Right atrium auricular region (tissue), 2 donors: ENCODE measurements around the gene HTR3C. TPM values are rescaled to one million over a fixed set of nuclear protein-coding genes. Genes with fewer than 3 reads are reported as not detected.
"Not testable (repeated sequence)": the region's sequence is repeated elsewhere in the genome, so short reads cannot be mapped to it uniquely, and the experiment has no call there.

Source experiments
- DNase-seq: peaks from one replicate; pipeline ENCODE4 v3.0.0-alpha.2; 2019; ENCODE audit warnings: low spot score
- H3K27ac ChIP-seq, 2 donors: fragments of 200-600 bp; sonication (generic); 1 replicate in 1 of 2; 2 replicates in 1 of 2; pipeline ENCODE4 v1.5.1; 2016 to 2019
- H3K27me3 ChIP-seq, 2 donors: fragments of 200-600 bp; sonication (generic); one replicate each; pipeline versions ENCODE4 v1.5.1 to v1.6.0; 2017 to 2019
- H3K36me3 ChIP-seq: fragments of 200-600 bp; sonication (generic); one replicate; pipeline ENCODE4 v1.5.1; 2016
- H3K4me1 ChIP-seq, 2 donors: fragments of 200-600 bp; sonication (generic); one replicate each; pipeline versions ENCODE4 v1.5.1 to v1.6.0; 2017 to 2019
- H3K4me3 ChIP-seq, 2 donors: fragments of 200-600 bp; sonication (generic); 1 replicate in 1 of 2; 2 replicates in 1 of 2; pipeline ENCODE4 v1.5.1; 2017 to 2019; ENCODE audit warnings: mild to moderate bottlenecking in 1 of 2, moderate library complexity in 1 of 2
- H3K9me3 ChIP-seq, 2 donors: fragments of 200-600 bp; sonication (generic); one replicate each; pipeline ENCODE4 v1.5.1; 2019
- total RNA-seq, 2 donors: library from RNA; depleted of rRNA; stranded (reverse); fragments of >200 nt; gene quantifications; one replicate each; pipeline ENCODE4 v1.1.0, GENCODE V29; 2016
- TF ChIP-seq, protein P1 (sequence below), 2 donors: fragments of 200-600 bp; sonication (generic); IDR thresholded peaks; one replicate each; pipeline ENCODE4 v1.5.1; 2019; ENCODE audit warnings: antibody characterized with exemption in 2 of 2

Gene HTR3C, protein sequence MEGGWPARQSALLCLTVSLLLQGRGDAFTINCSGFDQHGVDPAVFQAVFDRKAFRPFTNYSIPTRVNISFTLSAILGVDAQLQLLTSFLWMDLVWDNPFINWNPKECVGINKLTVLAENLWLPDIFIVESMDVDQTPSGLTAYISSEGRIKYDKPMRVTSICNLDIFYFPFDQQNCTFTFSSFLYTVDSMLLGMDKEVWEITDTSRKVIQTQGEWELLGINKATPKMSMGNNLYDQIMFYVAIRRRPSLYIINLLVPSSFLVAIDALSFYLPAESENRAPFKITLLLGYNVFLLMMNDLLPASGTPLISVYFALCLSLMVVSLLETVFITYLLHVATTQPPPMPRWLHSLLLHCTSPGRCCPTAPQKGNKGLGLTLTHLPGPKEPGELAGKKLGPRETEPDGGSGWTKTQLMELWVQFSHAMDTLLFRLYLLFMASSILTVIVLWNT
- not detected for total RNA-seq

DNA sequence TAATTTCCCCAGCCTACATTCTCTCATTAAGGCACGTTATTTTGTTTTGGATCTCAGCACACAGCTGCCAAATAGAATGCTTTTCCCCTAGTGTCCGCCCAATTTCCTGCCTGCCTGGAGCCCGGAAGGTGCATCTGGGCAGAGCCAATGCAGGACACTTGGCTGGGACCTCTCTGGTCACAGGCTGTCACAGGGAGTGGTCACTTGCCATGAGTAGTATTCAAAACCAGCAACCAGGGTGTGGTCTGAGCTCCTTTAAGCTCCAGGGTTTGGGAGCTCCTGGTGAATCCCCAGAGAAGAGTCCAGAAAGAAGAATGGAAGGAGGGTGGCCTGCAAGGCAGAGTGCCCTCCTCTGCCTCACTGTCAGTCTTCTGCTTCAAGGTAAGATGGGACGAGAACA, at the start of gene HTR3C:
Gene HTR3C (plus strand): TSS at position 281 of the 400 bp plus-strand sequence. CDS start 34 bp downstream, at position 315.
- no peaks in the 10 kb centered on the region for H3K4me1 ChIP-seq
- H3K36me3 ChIP-seq: no peaks in the 10 kb centered on the region
- H3K9me3 ChIP-seq: no peaks in the 10 kb centered on the region
- H3K27ac ChIP-seq: no peak within 1 kb of the TSS
- H3K27me3 ChIP-seq: no peaks in the 10 kb centered on the region
- TF ChIP-seq, protein P1, sequence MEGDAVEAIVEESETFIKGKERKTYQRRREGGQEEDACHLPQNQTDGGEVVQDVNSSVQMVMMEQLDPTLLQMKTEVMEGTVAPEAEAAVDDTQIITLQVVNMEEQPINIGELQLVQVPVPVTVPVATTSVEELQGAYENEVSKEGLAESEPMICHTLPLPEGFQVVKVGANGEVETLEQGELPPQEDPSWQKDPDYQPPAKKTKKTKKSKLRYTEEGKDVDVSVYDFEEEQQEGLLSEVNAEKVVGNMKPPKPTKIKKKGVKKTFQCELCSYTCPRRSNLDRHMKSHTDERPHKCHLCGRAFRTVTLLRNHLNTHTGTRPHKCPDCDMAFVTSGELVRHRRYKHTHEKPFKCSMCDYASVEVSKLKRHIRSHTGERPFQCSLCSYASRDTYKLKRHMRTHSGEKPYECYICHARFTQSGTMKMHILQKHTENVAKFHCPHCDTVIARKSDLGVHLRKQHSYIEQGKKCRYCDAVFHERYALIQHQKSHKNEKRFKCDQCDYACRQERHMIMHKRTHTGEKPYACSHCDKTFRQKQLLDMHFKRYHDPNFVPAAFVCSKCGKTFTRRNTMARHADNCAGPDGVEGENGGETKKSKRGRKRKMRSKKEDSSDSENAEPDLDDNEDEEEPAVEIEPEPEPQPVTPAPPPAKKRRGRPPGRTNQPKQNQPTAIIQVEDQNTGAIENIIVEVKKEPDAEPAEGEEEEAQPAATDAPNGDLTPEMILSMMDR (IDR thresholded peaks at IDR 0.05): no peak
- no peak within 1 kb of the TSS for H3K4me3 ChIP-seq
- DNase-seq: no peak

DNA sequence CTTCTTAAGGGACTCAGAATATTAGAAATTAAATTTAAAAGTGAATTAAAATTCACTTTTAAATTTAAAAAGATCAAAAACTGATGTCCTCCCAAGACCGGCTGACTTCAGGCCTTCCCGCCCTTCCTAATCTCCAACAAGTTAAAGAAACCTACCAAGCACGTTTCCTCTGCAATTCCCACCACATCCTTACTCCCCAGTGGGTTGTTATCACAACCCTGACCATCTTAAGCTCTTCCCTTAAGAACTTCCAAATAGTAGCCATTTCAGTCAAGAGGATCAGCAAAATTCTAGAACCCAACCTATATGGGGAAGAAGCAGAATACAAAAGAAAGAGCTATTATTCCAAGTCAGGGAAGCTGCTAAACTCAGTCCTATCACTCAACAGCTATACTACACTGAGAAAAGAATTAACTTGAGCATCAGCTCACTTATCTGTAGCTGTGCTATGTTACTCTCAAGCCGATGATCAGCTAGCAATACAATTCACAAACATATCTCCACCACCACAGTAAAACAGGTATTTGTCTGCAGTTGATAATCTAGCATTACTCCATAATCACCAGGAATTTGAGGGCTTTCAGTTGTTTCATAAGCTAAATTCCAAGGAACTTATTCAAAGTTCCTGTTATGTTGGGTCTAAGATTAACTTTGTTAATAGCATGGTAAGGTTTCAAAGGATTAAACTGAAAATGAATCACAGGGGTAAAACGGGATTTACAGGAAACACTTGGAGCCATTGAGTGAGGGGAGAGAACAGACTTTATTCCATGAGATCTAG, 49.5 kb upstream of the HTR3C start:
- Histone ChIP-seq H3K27me3 (no peaks in the 10 kb centered on the region), H3K4me1 (peaks cover 0 to 51% of the 10 kb centered on the region in 2 donors), H3K36me3 (peaks cover 5% of the 10 kb centered on the region), H3K27ac (peak overlapping the region; percentile 33 to 41), H3K4me3 (no peak overlapping the region), H3K9me3 (no peaks in the 10 kb centered on the region)
- TF ChIP-seq, protein P1 (IDR thresholded peaks at IDR 0.05): no peak
- DNase-seq: no peak

DNA sequence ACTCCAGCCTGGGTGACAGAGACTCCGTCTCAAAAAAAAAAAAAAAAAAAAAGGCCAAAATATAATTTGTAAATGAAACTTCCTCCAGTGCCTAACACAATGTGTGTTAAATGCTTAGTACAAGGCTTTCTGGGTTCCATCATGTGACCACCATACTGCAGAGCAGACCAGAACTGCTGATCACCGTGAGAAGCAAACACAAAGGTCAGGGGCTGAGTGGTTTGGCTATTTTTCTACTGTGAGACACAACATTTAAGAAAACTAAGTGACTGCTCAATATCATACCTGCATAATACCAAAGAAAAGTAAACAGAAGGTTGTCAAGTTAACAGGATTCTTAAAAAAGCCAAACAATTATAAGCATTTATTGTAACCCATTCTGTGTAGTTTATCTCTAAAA, 48.4 kb upstream of the HTR3C start:
- TF ChIP-seq, protein P1 (IDR thresholded peaks at IDR 0.05): no peak
- no peak for DNase-seq
- Histone ChIP-seq H3K4me1 (peaks cover 0 to 51% of the 10 kb centered on the region in 2 donors), H3K4me3 (no peak overlapping the region), H3K27me3 (no peaks in the 10 kb centered on the region), H3K36me3 (peaks cover 14% of the 10 kb centered on the region), H3K27ac (peak overlapping the region in 1 of 2 donors; percentile 17), H3K9me3 (no peaks in the 10 kb centered on the region)

DNA sequence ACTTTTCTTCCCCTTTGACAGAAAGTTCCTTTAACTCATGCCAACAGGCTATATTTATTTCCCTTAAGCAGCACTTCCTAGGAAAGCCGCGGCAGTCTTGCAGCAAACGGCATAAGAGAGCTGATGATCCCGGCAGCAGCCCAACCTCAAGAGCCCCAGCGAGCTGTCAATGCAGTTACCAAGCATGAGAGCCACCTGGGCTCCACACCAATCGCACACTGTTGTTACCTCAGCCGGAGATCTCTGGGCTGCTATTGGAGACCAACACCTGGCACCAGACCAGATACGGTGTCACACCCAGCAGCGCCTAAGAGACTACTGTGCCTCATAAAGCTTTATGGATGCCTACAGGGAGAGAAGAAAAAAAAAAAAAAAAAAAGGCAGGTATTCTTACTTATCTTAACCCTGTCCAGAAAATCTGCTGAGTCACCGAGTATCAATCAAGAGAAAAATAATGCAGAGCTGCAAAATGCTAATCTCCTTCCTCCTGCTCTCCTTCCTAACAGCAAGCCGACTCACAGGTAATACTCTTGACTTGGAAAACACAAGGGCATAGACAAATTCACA, 46.8 kb upstream of the HTR3C start:
- H3K27me3 ChIP-seq: no peaks in the 10 kb centered on the region
- peak overlapping the region; percentile 56 to 57 for H3K27ac ChIP-seq
- DNase-seq: peak; percentile 59
- peaks cover 0 to 51% of the 10 kb centered on the region in 2 donors for H3K4me1 ChIP-seq
- peaks cover 19% of the 10 kb centered on the region for H3K36me3 ChIP-seq
- TF ChIP-seq, protein P1 (IDR thresholded peaks at IDR 0.05): no peak
- peak overlapping the region in 1 of 2 donors; percentile 5 for H3K4me3 ChIP-seq
- no peaks in the 10 kb centered on the region for H3K9me3 ChIP-seq

DNA sequence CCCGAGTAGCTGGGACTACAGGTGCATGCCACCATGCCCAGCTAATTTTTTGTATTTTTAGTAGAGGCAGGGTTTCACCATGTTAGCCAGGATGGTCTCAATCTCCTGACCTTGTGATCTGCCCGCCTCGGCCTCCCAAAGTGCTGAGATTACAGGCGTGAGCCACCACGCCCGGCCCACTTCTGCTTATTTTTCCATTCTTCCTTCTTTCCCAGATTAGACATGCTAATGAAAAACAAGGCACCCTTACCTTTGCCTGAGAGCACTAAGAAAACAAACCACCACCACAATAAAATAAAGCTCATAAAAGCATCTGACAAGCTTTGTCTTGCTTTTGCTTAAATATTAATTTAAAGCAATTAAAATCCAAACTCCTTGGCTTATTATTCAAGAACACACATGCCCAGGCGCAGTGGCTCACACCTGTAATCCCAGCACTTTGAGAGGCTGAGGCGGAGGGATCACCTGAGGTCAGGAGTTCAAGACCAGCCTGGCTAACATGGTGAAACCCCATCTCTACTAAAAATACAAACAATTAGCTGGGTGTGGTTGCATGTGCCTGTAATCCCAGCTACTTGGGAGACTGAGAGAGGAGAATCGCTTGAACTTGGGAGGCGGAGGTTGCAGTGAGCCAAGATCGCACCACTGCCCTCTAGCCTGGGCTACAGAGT, 45.6 kb upstream of the HTR3C start:
- not testable (repeated sequence) for H3K27ac ChIP-seq, H3K9me3 ChIP-seq, DNase-seq, H3K27me3 ChIP-seq, H3K4me3 ChIP-seq
- H3K4me1 ChIP-seq: peaks cover 0 to 41% of the 10 kb centered on the region in 2 donors
- peaks cover 26% of the 10 kb centered on the region for H3K36me3 ChIP-seq
